Inferior parietal cortex (tissue), 1 donor: ENCODE data around the gene OSMR.
"Not testable (repeated sequence)": the region's sequence is repeated elsewhere in the genome, so short reads cannot be mapped to it uniquely, and the experiment has no call there.

Experiments
- DNase-seq: peaks from one replicate; pipeline ENCODE4 v3.0.0-alpha.2; 2016; ENCODE audit errors: extremely low spot score

Gene OSMR

GRCh38 chr5:38831117-38831516 lies 14.7 kb upstream of the OSMR start:
- no peak for DNase-seq

GRCh38 chr5:38831909-38832308 lies 13.9 kb upstream of the OSMR start:
- peak; percentile 32 for DNase-seq

GRCh38 chr5:38832810-38833209 lies 13.0 kb upstream of the OSMR start:
- DNase-seq, result no peak

GRCh38 chr5:38835887-38836286 lies 9.9 kb upstream of the OSMR start:
- DNase-seq, result no peak

- DNase-seq, result no peak
Measured at GRCh38 chr5:38837416-38837815, 8.4 kb upstream of the OSMR start.

- no peak for DNase-seq
Measured at GRCh38 chr5:38837932-38838331, 7.9 kb upstream of the OSMR start.

- no peak for DNase-seq
Measured at GRCh38 chr5:38843665-38844064, 2.1 kb upstream of the OSMR start.

- no peak for DNase-seq
Measured at GRCh38 chr5:38846379-38847011, 683 bp downstream of the OSMR start.

GRCh38 chr5:38847559-38848347 lies 1.9 kb downstream of the OSMR start:
- no peak for DNase-seq

- DNase-seq, result no peak
Measured at GRCh38 chr5:38848637-38849036, 2.8 kb downstream of the OSMR start.

- DNase-seq, result not testable (repeated sequence)
Measured at GRCh38 chr5:38851640-38852039, 5.8 kb downstream of the OSMR start.

- DNase-seq, result no peak
Measured at GRCh38 chr5:38853753-38854470, 8.1 kb downstream of the OSMR start.

GRCh38 chr5:38854907-38855306 lies 9.1 kb downstream of the OSMR start:
- DNase-seq, result no peak

- no peak for DNase-seq
Measured at GRCh38 chr5:38856660-38857059, 10.8 kb downstream of the OSMR start.

GRCh38 chr5:38858839-38859238 lies 13.0 kb downstream of the OSMR start:
- DNase-seq, result no peak

- not testable (repeated sequence) for DNase-seq
Measured at GRCh38 chr5:38861986-38862770, 16.4 kb downstream of the OSMR start.

- no peak for DNase-seq
Measured at GRCh38 chr5:38866362-38867031, 20.7 kb downstream of the OSMR start.

- no peak for DNase-seq
Measured at GRCh38 chr5:38867032-38867398, 21.2 kb downstream of the OSMR start.

- no peak for DNase-seq
Measured at GRCh38 chr5:38867416-38867815, 21.6 kb downstream of the OSMR start.

GRCh38 chr5:38870595-38870994 lies 24.8 kb downstream of the OSMR start:
- DNase-seq, result no peak

- DNase-seq, result no peak
Measured at GRCh38 chr5:38871058-38871605, 25.3 kb downstream of the OSMR start.
